ENCODE data around the gene OSBPL10. TPM values are rescaled to one million over a fixed set of nuclear protein-coding genes. Genes with fewer than 3 reads are reported as not detected.

OSBPL10 gene
- total and polyA plus RNA-seq, 4 experiments from 2014 or later = 0.95 TPM; not detected in 3

DNA sequence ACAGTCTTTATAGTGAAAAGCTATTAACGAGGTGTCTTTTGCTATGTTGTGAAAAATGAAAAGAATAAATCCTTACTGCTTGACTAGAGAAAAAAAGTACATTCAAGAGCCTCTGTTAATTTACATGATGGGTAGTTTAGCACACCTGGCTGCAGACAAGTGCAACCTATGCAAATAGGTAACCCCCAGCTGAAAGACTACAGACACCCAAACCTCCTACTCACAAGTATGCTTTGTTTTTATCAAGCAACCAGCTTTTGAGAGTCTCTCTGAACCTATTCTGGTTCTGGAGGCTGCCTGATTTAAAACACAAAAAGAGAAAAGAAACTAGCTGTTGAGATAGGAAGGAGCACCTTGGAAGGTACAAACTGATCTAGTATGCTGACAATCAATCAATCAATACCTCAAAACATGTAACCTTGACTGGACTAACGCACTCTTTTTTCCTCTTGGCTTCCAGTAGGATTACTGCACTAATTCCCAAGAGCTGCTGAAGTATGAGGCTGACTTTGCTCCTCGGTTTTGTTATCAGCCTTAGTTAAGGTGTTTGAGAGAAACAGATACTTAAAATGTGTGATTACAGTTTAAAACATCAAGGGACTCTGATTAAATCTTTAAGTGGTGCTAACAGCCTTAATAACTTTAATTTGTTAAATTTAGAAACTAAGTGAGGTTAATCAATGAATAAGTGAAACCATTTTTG lies 63.6 kb downstream of the OSBPL10 start:
- Mint-ChIP-seq H3K4me1 (peaks cover 13 to 30% (median 16%) of the 10 kb centered on the region in 4 donors), H3K9me3 (peaks cover 1 to 26% (median 21%) of the 10 kb centered on the region in 8 donors), H3K27ac (peak overlapping the region in 3 of 7 donors; percentile 9 to 80 (median 39)), H3K27me3 (no peaks in the 10 kb centered on the region), H3K4me3 (peak overlapping the region in 7 of 8 donors; percentile 2 to 64 (median 50)), H3K36me3 (peaks cover 0 to 3% of the 10 kb centered on the region in 2 donors)
- Histone ChIP-seq H3K9me3 (ENCODE audit: control insufficient read depth in 1 of 2, low read length in 2 of 2) (no peaks in the 10 kb centered on the region), H3K27me3 (ENCODE audit: insufficient read depth, low read length) (no peaks in the 10 kb centered on the region), H3K36me3 (ENCODE audit: insufficient read depth, low read length) (no peaks in the 10 kb centered on the region), H3K4me3 (ENCODE audit: low read length in 2 of 2) (no peak overlapping the region), H3K27ac (ENCODE audit: low read depth, low read length) (no peak overlapping the region), H3K4me1 (ENCODE audit: insufficient read depth, low read length) (peaks cover 15% of the 10 kb centered on the region)
- POLR2A ChIA-PET (ENCODE audit: partially characterized antibody) = no interaction called here
- CTCF ChIA-PET (ENCODE audit: partially characterized antibody) = no interaction called here
- DNase-seq = no peak
- intact Hi-C loops (cut with micrococcal nuclease) = no loop called here

DNA sequence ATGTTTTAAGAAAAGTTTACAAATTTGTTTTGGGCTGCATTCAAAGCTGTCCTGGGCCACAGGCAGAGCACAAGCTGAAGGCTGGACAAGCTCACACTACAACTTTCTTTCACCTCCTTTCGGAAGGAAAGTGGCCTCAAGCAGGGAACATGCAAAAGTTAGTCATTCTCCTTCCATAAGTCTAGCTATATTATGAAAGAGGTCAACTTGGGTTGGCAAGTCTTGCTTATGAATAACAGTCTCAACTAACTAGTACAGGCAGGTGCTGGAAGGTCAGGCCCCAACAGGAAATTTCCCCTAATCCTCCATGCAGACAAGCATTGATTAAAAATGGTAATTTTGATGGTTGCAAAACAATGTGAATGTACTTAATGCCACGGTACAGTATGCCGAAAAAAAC lies 69.4 kb downstream of the OSBPL10 start:
- Histone ChIP-seq H3K4me3 (ENCODE audit: low read length in 2 of 2) (no peak overlapping the region), H3K9me3 (ENCODE audit: control insufficient read depth in 1 of 2, low read length in 2 of 2) (no peaks in the 10 kb centered on the region), H3K27ac (ENCODE audit: low read depth, low read length) (no peak overlapping the region), H3K36me3 (ENCODE audit: insufficient read depth, low read length) (no peaks in the 10 kb centered on the region), H3K27me3 (ENCODE audit: insufficient read depth, low read length) (no peaks in the 10 kb centered on the region), H3K4me1 (ENCODE audit: insufficient read depth, low read length) (no peaks in the 10 kb centered on the region)
- H3K27me3 Mint-ChIP-seq = no peaks in the 10 kb centered on the region
- H3K4me3 Mint-ChIP-seq = no peak overlapping the region
- ChIA-PET CTCF (ENCODE audit: partially characterized antibody) (no interaction called here), POLR2A (ENCODE audit: partially characterized antibody) (no interaction called here)
- H3K27ac Mint-ChIP-seq = no peak overlapping the region
- H3K4me1 Mint-ChIP-seq = peaks cover 2 to 5% (median 5%) of the 10 kb centered on the region in 4 donors
- H3K9me3 Mint-ChIP-seq = peaks cover 0 to 2% (median 0%) of the 10 kb centered on the region in 8 donors
- no peaks in the 10 kb centered on the region for H3K36me3 Mint-ChIP-seq
- DNase-seq = no peak
- intact Hi-C loops (cut with micrococcal nuclease) = no loop called here

DNA sequence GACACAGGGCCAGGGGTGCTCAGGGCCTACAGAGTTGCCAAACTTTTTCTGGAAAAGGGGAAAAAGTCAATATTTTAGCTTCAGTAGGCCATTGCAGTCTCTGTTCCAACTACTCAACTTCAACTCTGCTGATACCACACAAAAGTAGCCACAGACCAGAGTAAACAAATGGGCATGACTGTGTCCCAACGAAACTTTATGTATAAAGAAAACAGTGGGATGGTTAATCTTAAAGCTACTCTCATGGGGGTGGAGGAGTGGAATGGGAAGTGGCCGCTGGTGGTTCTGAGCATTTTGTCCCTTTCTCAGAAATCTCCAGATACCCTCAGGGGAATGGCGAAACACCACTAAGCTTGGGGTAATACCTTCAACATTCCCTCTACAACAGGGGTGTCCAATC lies 69.9 kb downstream of the OSBPL10 start:
- Mint-ChIP-seq H3K4me1 (peaks cover 0 to 1% (median under 1%) of the 10 kb centered on the region in 4 donors), H3K36me3 (no peaks in the 10 kb centered on the region), H3K9me3 (peaks cover 0 to 2% (median 0%) of the 10 kb centered on the region in 8 donors), H3K27me3 (no peaks in the 10 kb centered on the region), H3K27ac (no peak overlapping the region), H3K4me3 (no peak overlapping the region)
- H3K36me3 ChIP-seq (ENCODE audit: insufficient read depth, low read length) = no peaks in the 10 kb centered on the region
- no peak overlapping the region for H3K4me3 ChIP-seq (ENCODE audit: low read length in 2 of 2)
- no peak overlapping the region for H3K27ac ChIP-seq (ENCODE audit: low read depth, low read length)
- intact Hi-C loops (cut with micrococcal nuclease) = no loop called here
- POLR2A ChIA-PET (ENCODE audit: partially characterized antibody) = no interaction called here
- no peak for DNase-seq
- H3K4me1 ChIP-seq (ENCODE audit: insufficient read depth, low read length) = no peaks in the 10 kb centered on the region
- no peaks in the 10 kb centered on the region for H3K27me3 ChIP-seq (ENCODE audit: insufficient read depth, low read length)
- H3K9me3 ChIP-seq (ENCODE audit: control insufficient read depth in 1 of 2, low read length in 2 of 2) = no peaks in the 10 kb centered on the region
- CTCF ChIA-PET (ENCODE audit: partially characterized antibody) = no interaction called here

DNA sequence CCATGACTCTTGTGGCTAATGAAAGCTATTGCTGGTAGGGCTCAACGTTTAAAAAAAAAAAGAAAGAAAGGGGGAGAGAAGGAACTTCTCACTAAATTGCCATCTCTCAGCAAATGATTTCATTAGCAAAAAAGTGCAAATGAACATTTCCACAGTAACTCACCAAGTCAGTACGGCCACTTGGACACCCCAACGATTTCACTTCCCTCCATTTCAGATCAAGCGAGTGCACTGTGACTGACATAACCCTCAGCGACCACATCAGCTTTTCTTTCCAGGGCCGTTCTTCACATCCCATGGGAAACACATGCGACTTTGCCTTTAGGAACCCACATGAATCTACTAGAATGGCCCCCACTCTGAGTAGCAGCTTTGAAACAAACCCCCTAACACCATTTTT lies 71.6 kb downstream of the OSBPL10 start:
- Histone ChIP-seq H3K4me3 (ENCODE audit: low read length in 2 of 2) (no peak overlapping the region), H3K27me3 (ENCODE audit: insufficient read depth, low read length) (no peaks in the 10 kb centered on the region), H3K9me3 (ENCODE audit: control insufficient read depth in 1 of 2, low read length in 2 of 2) (no peaks in the 10 kb centered on the region), H3K27ac (ENCODE audit: low read depth, low read length) (no peak overlapping the region), H3K36me3 (ENCODE audit: insufficient read depth, low read length) (no peaks in the 10 kb centered on the region), H3K4me1 (ENCODE audit: insufficient read depth, low read length) (no peaks in the 10 kb centered on the region)
- H3K4me1 Mint-ChIP-seq = peaks cover 0 to 1% (median 0%) of the 10 kb centered on the region in 4 donors
- no peak overlapping the region for H3K4me3 Mint-ChIP-seq
- no peaks in the 10 kb centered on the region for H3K36me3 Mint-ChIP-seq
- no peaks in the 10 kb centered on the region for H3K9me3 Mint-ChIP-seq
- no peak for DNase-seq
- intact Hi-C loops (cut with micrococcal nuclease) = no loop called here
- POLR2A ChIA-PET (ENCODE audit: partially characterized antibody) = no interaction called here
- no peaks in the 10 kb centered on the region for H3K27me3 Mint-ChIP-seq
- CTCF ChIA-PET (ENCODE audit: partially characterized antibody) = interaction anchor here (0.7 to 1.5 kb wide), 2 partner anchors 11 to 94 kb away, joined by 3 read pairs; no protein-coding TSS in a partner anchor
- H3K27ac Mint-ChIP-seq = no peak overlapping the region

DNA sequence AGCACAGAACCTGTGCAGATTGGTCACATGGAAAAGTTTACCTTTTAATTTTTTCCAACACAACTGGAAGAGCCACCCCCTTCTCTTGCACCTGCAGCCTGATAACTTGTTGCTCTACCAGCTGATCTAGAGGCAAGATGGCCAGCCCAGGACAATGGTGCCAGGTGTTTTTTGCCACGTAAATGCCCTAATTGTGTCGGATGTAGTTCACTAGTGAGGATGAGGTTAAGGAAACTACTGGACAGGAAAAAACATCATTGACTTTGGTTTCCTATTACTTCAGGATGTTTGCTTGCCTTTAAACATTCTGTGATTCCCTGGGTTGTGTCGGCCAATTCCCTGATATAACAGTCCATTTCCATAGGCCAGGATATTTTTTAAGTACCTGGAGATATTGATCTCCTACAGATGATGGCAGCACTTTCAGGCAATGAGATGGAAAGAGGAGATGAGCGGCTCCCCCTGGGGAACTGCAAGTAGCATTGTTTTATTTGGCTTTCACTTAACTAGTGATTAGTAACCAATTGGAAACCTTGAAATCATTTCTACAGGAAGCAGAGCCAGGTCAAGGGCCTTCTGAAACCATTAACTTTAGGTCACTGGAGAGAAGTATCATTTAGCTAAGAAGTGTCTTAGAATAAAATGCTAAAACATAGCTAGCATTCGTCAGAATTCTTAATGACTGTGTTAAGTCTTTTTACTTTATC lies 72.5 kb downstream of the OSBPL10 start:
- DNase-seq = no peak
- Histone ChIP-seq H3K36me3 (ENCODE audit: insufficient read depth, low read length) (no peaks in the 10 kb centered on the region), H3K4me3 (ENCODE audit: low read length in 2 of 2) (no peak overlapping the region), H3K27me3 (ENCODE audit: insufficient read depth, low read length) (no peaks in the 10 kb centered on the region), H3K4me1 (ENCODE audit: insufficient read depth, low read length) (no peaks in the 10 kb centered on the region), H3K27ac (ENCODE audit: low read depth, low read length) (no peak overlapping the region), H3K9me3 (ENCODE audit: control insufficient read depth in 1 of 2, low read length in 2 of 2) (no peaks in the 10 kb centered on the region)
- H3K9me3 Mint-ChIP-seq = no peaks in the 10 kb centered on the region
- intact Hi-C loops (cut with micrococcal nuclease) = no loop called here
- H3K27ac Mint-ChIP-seq = no peak overlapping the region
- H3K4me3 Mint-ChIP-seq = no peak overlapping the region
- peaks cover 0 to 4% (median under 1%) of the 10 kb centered on the region in 4 donors for H3K4me1 Mint-ChIP-seq
- no peaks in the 10 kb centered on the region for H3K27me3 Mint-ChIP-seq
- CTCF ChIA-PET (ENCODE audit: partially characterized antibody) = interaction anchor here (0.7 to 1.5 kb wide), 2 partner anchors 12 to 93 kb away, joined by 3 read pairs; no protein-coding TSS in a partner anchor
- H3K36me3 Mint-ChIP-seq = no peaks in the 10 kb centered on the region
- POLR2A ChIA-PET (ENCODE audit: partially characterized antibody) = no interaction called here

DNA sequence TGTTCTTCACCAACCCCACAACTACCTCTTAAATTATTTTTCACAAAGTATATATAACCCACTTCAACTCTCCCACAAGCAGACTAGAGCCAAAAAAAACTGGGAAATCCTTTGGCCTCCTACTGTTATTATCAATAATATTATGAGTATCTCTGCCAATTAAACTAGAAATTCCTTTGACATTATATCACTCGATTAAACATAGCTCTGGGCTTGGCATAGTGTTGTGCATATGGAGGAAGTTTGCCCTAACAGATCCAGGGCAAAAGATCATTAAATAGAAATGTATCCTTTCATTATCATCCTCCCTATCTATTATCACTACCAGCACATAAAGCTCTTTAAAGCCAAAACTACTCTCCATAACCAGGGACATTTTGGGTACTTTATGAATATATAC lies 74.9 kb downstream of the OSBPL10 start:
- H3K9me3 Mint-ChIP-seq = no peaks in the 10 kb centered on the region
- DNase-seq = no peak
- ChIA-PET CTCF (ENCODE audit: partially characterized antibody) (no interaction called here), POLR2A (ENCODE audit: partially characterized antibody) (no interaction called here)
- H3K4me1 Mint-ChIP-seq = peaks cover 0 to 4% (median under 1%) of the 10 kb centered on the region in 4 donors
- no peak overlapping the region for H3K27ac Mint-ChIP-seq
- H3K27me3 ChIP-seq (ENCODE audit: insufficient read depth, low read length) = no peaks in the 10 kb centered on the region
- no peaks in the 10 kb centered on the region for H3K27me3 Mint-ChIP-seq
- no peaks in the 10 kb centered on the region for H3K36me3 Mint-ChIP-seq
- H3K4me3 Mint-ChIP-seq = no peak overlapping the region
- no peak overlapping the region for H3K27ac ChIP-seq (ENCODE audit: low read depth, low read length)
- H3K36me3 ChIP-seq (ENCODE audit: insufficient read depth, low read length) = no peaks in the 10 kb centered on the region
- no peaks in the 10 kb centered on the region for H3K9me3 ChIP-seq (ENCODE audit: control insufficient read depth in 1 of 2, low read length in 2 of 2)
- no peaks in the 10 kb centered on the region for H3K4me1 ChIP-seq (ENCODE audit: insufficient read depth, low read length)
- intact Hi-C loops (cut with micrococcal nuclease) = no loop called here
- no peak overlapping the region for H3K4me3 ChIP-seq (ENCODE audit: low read length in 2 of 2)

DNA sequence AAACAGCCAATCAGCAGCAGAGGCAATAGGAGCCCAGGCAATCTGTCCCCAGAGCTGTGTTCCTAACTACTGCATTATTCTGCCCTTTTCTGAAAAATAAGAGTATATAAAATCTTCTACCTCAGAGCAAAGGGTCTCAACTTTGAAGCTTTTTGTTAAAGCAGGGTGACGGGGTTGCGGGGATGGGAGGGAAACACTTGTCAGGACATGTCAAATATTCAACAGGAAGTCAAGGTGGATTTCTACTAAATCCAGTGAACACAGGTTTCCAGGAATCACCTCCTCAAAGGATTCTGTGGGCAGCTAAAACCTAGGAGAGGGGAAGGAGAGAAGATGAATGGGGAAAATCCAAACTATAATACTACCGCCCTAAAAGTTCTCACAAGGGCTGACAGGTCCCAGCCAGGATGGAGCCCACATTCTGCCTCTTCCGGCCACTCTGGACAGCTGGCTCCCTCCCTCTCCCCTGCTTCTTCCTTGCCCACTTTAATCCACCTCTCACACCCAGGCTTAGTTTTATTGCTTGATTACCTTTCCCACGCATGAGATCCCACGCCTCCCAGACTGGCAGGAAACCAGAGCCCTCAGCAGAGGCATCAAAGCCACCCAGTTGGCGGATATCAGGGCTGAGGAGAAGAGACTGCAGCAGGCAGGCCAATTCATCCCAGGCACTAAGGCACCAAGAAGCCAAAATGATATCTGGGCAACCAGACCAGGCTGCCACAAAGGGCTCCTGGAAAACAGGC lies 77.2 kb downstream of the OSBPL10 start:
- Histone ChIP-seq H3K36me3 (ENCODE audit: insufficient read depth, low read length) (no peaks in the 10 kb centered on the region), H3K9me3 (ENCODE audit: control insufficient read depth in 1 of 2, low read length in 2 of 2) (no peaks in the 10 kb centered on the region), H3K27me3 (ENCODE audit: insufficient read depth, low read length) (no peaks in the 10 kb centered on the region), H3K4me3 (ENCODE audit: low read length in 2 of 2) (no peak overlapping the region), H3K4me1 (ENCODE audit: insufficient read depth, low read length) (no peaks in the 10 kb centered on the region), H3K27ac (ENCODE audit: low read depth, low read length) (no peak overlapping the region)
- intact Hi-C loops (cut with micrococcal nuclease) = no loop called here
- no peaks in the 10 kb centered on the region for H3K9me3 Mint-ChIP-seq
- peaks cover 0 to 4% (median 2%) of the 10 kb centered on the region in 4 donors for H3K4me1 Mint-ChIP-seq
- H3K27ac Mint-ChIP-seq = no peak overlapping the region
- H3K4me3 Mint-ChIP-seq = no peak overlapping the region
- no peak for DNase-seq
- no peaks in the 10 kb centered on the region for H3K36me3 Mint-ChIP-seq
- H3K27me3 Mint-ChIP-seq = no peaks in the 10 kb centered on the region
- CTCF ChIA-PET (ENCODE audit: partially characterized antibody) = no interaction called here
- POLR2A ChIA-PET (ENCODE audit: partially characterized antibody) = no interaction called here
